DOHH2 (cell line): ENCODE results near the gene DIS3L.

Experiments used
- CTCF ChIP-seq: fragments of 200-600 bp; sonication (generic); IDR thresholded peaks from one replicate; pipeline ENCODE4 v1.5.1; 2014; ENCODE audit warnings: antibody characterized with exemption, mild to moderate bottlenecking, low read depth, low read length; ENCODE audit not compliant: poor library complexity, severe bottlenecking
- EZH2phosphoT487 ChIP-seq: fragments of 200-600 bp; sonication (generic); IDR thresholded peaks from 2 replicates; pipeline ENCODE4 v1.6.1; 2017; ENCODE audit warnings: borderline replicate concordance, mild to moderate bottlenecking, antibody characterized with exemption, low read length, moderate library complexity, mixed read lengths

GRCh38 chr15:66327736-66328135 is 34.4 kb downstream of the DIS3L start:
- TF ChIP-seq CTCF (no peak), EZH2phosphoT487 (no peak)
